Measurements from ENCODE around the gene WASHC4.

The WASHC4 gene

DNA sequence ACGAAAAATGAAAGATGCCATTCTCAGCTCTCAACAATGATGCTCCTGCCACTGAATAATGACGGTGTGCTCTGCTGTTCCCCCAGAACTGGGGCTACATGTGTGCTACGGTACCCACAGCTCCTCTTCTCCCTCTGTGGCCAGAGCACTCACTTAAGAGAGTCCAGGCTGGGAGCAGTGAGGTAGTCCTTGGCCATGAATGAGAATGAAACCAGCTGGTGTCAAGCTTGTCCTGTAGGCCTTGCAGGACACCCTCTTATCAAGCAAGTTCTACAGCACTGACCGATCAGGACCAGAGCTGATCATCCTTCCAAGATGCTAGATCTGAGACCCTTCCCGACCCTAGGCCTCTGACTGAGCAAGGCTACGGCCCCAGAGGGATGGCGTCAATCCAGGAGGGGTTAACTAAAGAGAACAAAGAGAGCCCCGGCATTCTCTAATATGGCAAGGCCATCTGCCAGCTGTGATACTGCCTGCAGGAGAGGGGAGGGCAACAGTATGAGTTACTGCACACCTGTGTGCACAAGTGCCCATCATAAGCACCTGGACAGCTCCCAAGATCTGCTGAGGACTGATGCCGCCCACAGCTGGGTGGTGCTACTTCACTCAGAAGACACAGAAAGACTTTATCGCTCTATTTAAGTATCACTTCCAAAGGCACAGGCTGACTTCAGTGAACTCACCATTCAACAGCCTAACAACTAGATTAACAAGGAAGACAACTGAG, 98.0 kb downstream of the WASHC4 start:
- DNase-seq (ENCODE audit: low read depth in 1 of 2, low spot score in 1 of 2) = no peak

- no peak for DNase-seq (ENCODE audit: low read depth in 1 of 2, low spot score in 1 of 2)
Measured at GRCh38 chr12:105206686-105207374, 99.3 kb downstream of the WASHC4 start.

- no peak for DNase-seq (ENCODE audit: low read depth in 1 of 2, low spot score in 1 of 2)
Measured at GRCh38 chr12:105209091-105209490, 101.6 kb downstream of the WASHC4 start.

DNA sequence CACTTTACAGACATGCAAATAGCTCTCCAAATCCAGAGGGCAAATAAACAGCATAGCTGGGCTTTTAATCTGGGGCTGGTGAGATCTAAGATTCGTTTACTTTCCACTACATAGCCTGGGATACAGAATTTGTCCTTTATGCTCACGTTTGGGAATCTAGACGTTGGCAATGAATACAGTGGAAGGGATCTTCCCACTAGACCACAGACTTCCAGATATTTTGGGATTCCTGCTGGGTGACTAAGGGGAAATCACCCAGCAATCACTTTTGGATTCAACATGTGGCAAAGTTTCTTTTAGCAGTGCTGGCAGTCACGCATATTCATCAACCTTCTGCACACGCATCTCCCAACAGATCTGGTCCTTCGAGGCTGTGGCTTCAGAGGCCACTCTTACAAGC, 104.9 kb downstream of the WASHC4 start:
- DNase-seq (ENCODE audit: low read depth in 1 of 2, low spot score in 1 of 2) = no peak

GRCh38 chr12:105214148-105214547, 106.6 kb downstream of the WASHC4 start:
- no peak for DNase-seq (ENCODE audit: low read depth in 1 of 2, low spot score in 1 of 2)

- no peak for DNase-seq (ENCODE audit: low read depth in 1 of 2, low spot score in 1 of 2)
Measured at GRCh38 chr12:105214670-105215375, 107.3 kb downstream of the WASHC4 start.

GRCh38 chr12:105218434-105218833, 110.9 kb downstream of the WASHC4 start:
- DNase-seq (ENCODE audit: low read depth in 1 of 2, low spot score in 1 of 2) = no peak
